Measurements from ENCODE around the gene DHRS4L2.
A peak's percentile ranks its signal among the peaks of the same experiment; 100 is the strongest.
"Not testable (repeated sequence)": the region's sequence is repeated elsewhere in the genome, so short reads cannot be mapped to it uniquely, and the experiment has no call there.

DHRS4L2 gene

DNA sequence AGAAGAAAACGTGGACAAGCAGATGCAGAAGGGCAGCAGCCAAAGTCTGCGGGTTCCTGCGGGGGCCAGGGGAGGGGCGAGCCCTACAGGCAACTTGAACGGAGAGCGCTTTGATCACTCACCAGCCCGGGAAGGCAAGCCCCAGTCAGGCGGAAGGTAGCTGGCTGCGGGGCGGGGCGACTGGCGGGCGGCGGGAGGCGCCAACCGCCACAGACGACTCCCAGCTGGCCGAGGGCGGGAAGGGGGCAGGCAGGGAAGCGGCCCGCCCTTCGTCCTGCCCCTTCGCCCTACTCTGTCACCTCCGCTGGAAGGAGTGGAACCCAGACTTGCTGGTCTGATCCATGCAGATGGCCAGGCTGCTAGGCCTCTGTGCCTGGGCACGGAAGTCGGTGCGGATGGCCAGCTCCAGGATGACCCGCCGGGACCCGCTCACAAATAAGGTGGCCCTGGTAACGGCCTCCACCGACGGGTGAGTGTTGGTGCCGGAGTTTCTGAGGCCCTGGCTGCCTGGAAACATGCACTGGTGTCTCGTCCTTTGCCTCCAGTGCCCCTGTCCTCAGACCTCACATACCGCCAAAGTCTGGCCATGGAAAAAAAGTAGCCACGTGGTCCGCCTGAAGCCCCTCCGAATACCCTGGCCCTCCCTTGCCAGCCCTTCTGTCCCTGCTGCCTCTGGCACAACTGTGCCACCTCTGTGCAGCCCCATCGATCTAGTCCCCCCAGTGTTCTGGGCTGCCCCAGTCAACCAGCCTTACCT is at the start of gene DHRS4L2:
TSS of gene DHRS4L2 (plus strand) at position 323 of the 757 bp plus-strand sequence. CDS start at position 342, 19 bp downstream.
- DNase-seq (ENCODE audit: low read depth): peak; percentile 59

DNA sequence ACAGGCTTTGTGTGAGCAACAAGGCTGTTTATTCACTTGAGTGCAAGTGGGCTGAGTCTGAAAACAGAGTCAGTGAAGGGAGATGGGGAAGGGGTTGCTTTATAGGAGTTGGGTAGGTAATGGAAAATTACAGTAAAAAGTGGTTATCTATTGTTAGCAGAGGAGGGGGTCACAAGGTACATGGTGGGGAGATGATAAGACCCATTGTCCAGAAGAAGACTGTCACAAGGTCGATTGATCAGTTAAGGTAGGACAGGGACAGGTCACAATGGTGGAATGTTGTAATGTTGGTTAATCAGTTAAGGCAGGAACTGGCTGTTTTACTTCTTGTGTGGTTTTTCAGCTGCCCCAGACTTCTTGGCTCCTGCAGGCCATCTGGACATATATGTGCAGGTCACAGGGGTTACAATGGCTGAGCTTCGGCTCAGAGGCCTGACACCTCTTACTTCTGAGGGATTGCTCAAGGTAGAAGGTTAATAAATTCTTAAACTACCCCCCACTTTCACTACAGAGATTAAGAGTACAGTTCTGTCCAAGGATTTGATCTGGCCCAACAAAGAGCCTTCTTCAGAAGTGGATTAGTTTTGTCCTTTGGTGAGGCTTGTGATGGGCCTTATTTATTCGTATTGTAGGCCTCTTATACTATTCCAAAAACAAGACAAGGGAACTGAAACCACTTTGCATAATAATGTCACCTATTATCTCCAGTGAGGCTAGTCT is 49.0 kb upstream of the DHRS4L2 start:
- DNase-seq (ENCODE audit: low read depth): no peak

DNA sequence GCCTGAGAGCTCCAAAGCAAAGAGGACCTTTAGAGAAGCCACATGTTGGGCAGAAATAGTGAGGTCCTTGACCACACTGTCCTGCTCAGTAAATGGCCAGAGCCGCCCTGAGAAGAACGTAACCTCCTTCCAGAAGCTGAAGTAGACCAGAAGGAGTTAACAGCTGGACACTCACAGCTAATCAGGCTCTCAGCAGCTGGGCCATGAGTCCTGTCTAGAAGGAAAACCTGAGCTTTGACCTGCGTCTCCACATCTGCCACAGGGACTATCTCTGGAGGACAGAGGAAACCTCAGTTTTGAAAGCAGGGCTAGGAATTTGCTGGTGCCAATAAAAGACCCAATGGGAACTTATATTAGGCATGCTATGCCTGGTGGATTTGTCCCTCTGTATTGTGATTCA is 47.5 kb upstream of the DHRS4L2 start:
- DNase-seq (ENCODE audit: low read depth): no peak

DNA sequence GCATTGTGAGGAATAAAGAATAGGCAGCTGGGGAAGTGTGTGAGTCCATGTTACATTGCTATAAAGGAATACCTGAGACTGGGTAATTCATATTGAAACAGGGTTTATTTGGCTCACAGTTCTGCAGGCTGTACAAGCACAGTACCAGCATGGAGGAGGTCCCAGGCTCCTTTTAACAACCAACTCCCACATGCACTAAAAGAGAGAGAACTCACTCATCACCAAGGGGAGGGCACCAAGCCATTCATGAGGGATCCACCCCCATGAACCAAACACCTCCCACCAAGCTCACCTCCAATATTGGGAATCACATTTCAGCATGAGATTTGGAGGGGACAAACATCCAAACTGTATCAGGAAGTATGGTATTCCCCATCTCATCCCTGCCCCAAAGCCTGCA is 47.1 kb upstream of the DHRS4L2 start:
- DNase-seq (ENCODE audit: low read depth): no peak

DNA sequence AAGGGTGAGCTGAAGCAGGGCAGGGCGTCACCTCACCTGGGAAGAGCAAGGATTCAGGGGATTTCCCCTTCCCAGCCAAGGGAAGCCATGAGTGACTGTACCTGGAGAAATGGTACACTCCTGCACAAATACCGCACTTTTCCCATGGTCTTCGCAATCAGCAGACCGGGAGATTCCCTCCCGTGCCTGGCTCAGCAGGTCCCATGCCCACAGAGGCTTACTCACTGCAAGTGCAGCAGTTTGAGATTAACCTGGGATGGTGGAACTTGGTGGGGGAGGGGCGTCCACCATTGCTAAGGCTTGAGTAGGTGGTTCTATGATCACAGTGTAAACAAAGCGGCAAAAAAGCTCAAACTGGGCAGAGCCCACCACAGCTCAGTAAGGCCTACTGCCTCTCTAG is 46.1 kb upstream of the DHRS4L2 start:
- DNase-seq (ENCODE audit: low read depth): no peak

DNA sequence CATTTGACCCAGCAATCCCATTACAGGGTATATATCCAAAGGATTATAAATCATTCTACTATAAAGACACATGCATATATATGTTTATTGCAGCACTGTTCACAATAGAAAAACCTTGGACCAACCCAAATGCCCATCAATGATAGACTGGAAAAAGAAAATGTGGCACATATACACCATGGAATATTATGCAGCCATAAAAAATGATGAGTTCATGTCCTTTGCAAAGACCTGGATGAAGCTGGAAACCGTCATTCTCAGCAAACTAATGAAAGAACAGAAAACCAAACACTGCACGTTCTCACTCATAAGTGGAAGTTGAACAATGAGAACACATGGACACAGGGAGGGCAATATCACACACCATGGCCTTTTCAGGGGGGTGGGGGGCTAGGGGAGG is 39.7 kb upstream of the DHRS4L2 start:
- not testable (repeated sequence) for DNase-seq (ENCODE audit: low read depth)

DNA sequence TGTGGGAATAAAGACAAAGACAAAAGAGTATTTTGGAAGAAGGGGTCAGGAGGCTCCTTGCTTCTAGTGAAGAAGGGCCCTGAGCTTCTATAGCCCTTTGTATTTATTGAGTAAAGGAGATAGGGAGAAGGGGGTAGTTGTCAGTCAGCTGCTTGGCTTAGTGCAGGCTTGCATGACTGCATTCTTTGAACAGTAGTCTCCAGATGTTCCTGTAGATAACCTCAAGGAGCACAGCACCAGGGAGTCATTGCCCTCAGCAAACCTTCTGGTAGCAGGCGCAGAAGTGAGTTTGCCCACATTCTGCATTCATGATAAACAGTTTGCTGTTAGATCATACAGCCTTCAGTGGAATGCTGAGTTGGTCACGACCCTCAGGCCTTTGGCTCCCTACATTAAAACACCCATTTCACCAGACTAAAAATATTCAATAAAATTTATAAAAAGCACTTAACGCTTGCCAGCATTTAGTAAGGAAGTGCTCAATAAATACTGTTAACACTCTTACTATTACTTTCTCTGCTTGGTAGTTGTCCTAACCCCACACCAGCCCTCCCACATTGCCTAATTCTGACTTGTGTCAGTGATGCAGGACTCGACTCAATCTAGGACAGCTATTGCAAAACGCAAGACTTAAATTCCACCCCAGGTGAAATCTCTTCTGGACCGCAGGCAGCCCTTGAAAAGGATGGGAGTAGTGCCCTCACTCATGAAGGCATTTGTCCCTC is 38.2 kb upstream of the DHRS4L2 start:
- no peak for DNase-seq (ENCODE audit: low read depth)

DNA sequence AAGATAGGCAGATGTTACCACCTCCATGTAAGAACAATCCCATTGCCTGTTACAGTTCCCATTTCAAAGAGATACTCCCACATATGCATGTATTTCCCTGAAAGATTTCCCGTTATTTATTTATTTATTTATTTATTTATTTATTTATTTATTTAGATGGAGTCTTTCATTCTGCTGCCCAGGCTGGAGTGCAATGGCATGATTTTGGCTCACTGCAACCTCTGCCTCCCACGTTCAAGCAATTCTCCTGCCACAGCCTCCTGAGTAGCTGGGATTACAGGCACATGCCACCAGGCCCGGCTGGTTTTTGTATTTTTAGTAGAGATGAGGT is 37.6 kb upstream of the DHRS4L2 start:
- DNase-seq (ENCODE audit: low read depth): not testable (repeated sequence)

DNA sequence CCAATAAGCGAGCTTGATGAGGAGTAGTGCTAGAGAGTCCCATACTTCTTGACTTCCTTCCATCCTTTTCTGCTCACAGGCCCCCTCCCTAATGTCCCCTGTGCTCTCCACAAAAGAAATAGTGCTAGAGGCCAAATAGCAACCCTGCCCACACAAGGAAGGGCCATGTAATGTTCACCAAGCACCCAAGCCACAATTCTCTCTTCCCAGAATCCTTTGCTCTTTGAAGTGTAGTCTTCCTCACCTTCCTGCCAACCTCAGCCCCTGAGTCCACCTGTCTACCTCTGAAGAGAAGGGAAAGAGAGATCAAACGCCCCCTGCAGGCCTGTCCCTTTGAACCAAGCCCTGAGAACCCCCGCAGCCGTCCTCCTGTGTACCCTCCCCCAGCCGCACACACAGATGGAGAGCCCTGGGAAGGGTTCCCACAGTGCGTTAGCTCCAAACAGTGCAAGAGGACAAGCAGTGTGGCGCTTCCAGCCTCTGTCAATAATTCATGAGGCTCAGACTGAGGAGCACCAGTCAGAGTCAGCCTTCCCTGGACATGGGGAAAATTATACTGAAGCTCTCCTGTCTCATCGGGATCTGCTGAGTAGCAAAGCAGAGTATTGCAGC is 37.0 kb upstream of the DHRS4L2 start:
- no peak for DNase-seq (ENCODE audit: low read depth)

DNA sequence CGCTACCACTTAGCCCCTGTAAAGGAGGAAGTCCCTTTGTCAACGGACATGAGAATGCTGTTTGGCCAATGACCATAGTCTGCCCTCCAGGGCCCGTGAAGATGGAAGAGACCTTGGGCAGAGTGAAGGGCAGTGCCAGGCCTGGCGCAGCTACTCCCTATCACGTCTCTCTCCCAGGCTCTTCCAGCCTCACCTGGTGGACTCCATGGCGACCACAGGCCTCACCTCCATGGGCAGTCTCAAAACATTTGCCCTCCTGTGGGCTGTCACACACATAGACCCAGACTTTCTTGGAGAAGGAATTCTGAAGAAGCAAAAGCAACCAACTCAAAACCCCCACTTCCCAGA is 35.6 kb upstream of the DHRS4L2 start:
- not testable (repeated sequence) for DNase-seq (ENCODE audit: low read depth)

DNA sequence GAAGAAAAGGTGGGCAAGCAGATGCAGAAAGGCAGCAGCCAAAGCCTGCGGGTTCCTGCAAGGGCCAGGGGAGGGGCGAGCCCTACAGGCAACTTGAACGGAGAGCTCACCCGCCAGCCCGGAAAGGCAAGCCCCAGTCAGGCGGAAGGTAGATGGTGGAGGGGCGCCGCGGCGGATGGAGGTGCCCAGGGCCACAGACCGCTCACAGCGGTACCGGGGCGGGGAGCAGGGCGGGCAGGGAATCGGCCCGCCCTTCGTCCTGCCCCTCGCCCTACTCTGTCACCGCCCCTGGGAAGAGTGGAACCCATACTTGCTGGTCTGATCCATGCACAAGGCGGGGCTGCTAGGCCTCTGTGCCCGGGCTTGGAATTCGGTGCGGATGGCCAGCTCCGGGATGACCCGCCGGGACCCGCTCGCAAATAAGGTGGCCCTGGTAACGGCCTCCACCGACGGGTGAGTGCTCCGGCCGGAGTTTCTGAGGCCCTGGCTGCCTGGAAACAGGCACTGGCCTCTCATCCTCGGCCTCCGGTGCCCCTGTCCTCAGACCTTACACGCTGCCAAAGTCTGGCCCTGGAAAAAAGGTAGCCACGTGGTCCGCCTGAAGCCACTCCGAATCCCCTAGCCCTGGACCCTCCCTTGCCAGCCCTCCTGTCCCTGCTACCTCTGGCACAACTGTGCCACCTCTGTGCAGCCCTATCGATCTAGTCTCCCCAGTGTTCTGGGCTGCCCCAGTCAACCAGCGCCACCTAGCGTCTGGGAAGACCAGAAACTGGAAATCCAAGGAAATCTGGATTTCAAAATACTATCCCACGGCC is 35.1 kb upstream of the DHRS4L2 start, which contains the start of gene DHRS4:
TSS of gene DHRS4 (plus strand) at position 307 of the 815 bp plus-strand sequence. CDS start at position 326, 19 bp downstream.
- peak; percentile 54 for DNase-seq (ENCODE audit: low read depth)

DNA sequence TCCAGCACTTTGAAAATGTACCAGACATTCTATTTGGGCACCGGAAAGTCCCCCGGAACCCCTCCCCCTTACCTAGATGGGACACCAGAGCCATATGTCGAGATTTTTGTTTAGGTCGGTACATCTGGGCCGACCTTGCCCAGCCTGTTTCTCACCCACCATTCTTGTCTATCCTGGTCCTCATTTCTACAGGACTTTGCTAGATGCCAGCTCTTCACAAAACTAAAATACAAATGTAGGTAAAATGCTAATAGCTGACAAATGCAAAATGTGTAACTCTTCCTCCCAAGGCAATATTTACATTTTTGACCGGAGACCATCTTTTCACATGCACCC is 34.5 kb upstream of the DHRS4L2 start:
- not testable (repeated sequence) for DNase-seq (ENCODE audit: low read depth)

DNA sequence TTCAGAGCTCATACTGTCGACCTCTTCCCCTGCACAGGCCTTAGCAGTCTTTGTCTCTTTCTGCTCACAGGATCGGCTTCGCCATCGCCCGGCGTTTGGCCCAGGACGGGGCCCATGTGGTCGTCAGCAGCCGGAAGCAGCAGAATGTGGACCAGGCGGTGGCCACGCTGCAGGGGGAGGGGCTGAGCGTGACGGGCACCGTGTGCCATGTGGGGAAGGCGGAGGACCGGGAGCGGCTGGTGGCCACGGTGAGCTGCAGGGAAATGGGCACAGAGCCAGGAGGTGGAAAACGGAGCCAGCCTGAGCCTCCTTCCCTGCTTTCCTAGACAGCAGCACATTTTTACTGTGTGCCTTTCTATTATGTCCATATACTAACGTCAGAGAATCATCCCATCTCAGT is 33.8 kb upstream of the DHRS4L2 start:
- not testable (repeated sequence) for DNase-seq (ENCODE audit: low read depth)

DNA sequence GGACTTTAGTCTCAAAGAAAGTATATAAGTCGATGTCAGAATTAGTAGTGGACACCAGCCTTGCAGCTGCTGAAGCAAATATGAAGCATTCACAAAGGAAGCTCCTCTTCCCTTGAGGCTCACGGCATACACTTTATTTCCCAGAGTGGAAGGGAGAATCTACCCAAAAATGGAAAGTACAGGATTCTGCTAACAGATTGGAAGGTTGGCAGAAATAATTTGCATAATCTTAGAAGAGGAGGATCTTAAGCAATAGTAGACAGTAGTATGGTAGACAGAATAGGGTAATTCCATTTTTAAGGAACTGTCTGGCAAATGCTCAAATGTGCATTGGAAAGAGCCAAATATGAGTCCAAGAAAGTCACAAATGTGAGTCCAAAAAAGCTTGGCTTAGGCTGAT is 32.9 kb upstream of the DHRS4L2 start:
- not testable (repeated sequence) for DNase-seq (ENCODE audit: low read depth)

DNA sequence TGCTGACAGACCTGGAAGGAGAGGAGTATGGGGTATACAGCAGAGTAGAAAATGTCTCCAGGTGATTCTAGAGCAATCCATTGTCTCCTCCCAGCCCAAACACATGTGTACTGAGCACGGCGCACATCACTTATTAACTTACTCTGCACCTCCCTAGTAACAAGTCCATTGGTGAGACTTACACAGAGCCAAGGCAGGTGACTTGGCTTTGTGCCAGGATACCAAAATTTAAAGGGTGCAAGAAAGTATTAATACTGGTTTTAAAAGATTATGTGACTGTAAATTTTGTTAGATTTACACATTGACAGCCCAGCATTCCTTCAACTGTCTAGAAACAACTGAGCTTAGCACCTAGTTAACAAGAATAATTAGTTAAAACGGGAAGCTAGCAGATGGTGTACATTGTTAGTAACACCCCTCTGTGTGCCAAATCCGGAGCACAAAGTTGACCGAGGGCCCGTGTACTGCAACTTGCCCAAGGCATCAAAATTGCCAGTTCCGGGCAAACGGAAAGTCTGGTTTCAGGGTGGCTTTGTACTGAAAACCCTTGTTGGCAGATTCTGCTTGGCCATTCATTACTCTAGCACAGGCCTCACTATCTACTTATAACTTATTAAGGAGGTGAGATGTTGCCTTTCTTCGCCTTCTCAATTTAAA is 30.7 kb upstream of the DHRS4L2 start:
- DNase-seq (ENCODE audit: low read depth): not testable (repeated sequence)

DNA sequence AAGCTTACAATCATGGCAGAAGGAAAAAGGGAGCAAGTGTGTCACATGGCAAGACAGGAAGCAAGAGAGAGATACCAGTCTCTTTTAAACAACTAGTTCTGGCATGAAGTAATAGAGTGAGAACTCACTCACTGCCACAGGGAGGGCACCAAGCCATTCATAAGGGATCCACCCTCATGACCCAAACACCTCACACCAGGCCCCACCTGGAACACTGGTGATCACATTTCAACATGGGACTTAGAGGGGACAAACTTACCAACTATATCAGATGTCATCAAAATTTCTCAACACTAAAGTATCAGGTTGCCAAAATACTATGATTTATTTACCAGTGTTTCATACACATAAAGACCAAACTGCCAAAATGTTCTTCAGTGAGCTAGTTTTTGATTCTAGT is 27.8 kb upstream of the DHRS4L2 start:
- DNase-seq (ENCODE audit: low read depth): not testable (repeated sequence)

DNA sequence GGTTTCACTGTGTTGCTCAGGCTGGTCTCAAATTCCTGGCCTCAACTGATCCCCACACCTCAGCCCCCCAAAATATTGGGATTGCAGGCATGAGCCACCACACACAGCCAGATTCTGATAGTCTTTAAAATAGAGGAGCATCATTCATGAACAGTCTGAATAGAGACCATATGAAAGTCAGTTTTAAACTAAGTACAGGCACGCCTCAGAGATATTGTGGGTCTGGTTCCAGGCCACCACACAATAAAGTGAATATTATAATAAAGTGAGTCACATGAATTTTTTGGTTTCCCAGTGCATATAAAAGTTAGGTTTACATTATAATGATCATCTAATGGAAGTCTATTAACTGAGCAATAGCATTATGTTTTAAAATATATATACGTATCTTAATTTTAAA is 27.0 kb upstream of the DHRS4L2 start:
- DNase-seq (ENCODE audit: low read depth): not testable (repeated sequence)

DNA sequence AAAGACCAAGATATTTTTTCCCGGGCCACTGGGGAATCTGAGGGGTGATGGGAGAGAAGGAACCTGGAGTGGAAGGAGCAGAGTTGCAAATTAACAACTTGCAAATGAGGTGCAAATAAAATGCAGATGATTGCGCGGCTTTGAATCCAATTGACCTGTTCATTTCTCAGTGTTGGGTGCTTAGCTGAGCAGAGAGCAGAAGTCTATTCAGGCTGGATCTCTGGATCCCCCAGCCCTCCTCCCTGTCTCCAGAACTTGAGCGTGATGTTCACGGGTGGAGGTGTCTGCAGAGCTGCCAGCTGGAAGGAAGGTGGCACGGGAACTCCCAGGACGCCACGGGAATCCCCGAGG is 19.6 kb upstream of the DHRS4L2 start:
- not testable (repeated sequence) for DNase-seq (ENCODE audit: low read depth)

DNA sequence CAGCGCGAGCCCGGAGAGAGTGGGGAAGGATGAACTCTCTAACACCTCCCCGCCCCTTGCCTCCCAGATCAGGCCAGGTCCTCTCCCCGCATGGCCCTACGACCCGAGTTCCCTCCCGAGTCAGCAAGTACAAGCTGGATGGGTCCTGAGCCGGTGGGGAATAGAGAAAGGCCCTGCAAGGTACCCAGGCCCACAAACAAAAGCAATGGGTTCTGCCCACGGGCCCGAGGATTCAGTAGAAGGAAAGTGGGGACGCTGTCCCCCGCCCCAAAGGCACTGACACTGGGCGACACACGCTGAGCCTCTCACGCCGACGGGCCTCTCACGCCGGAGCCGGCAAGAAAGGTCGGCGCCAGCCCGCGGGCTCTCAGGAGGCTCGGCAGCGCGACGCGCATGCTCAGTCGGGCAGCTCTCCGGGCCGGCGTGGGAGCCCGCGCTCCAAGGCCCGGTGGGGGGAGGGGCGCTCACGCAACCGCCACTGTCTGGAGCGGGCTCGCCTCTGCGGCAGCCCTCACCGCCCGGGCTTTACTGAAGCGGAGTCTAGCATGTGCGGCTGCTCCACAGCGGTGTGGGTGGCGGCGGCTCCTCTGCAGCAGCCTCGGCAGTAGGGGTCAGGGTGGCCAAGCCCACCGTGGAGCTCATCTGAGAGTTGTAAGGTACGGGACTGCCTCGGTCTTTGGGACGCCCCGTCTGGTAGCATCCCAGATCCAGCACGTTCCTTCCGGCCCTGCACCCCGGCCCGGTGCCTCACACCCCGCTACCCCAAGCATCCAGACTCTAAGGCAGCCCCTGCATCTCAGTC is 19.0 kb upstream of the DHRS4L2 start:
- peak; percentile 33 for DNase-seq (ENCODE audit: low read depth)

DNA sequence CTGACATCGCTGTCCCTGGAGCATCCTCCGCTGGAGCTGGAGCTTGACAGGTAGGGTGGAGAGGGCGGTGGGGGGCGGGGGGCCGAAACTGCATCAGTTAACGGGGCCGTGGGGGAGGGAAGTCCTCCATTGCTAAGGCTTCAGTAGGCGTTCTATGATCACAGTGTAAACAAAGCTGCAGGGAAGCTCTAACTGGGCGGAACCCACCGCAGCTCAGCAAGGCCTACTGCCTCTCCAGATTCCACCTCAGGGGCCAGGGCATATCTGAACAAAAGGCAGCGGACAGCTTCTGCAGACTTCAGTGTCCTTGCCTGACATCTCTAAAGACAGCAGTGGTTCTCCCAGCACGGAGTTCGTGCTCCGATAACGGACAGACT is 18.5 kb upstream of the DHRS4L2 start:
- DNase-seq (ENCODE audit: low read depth): not testable (repeated sequence)

All from stimulated activated CD8-positive, alpha-beta memory T cell treated with anti-CD3 and anti-CD28 coated beads, Interleukin-12 subunit alpha, Interleukin-12 subunit beta, amount 100 ng/mL, for 4 hours (primary cell).